ENCODE measurements around the gene ZNF207. TPM values are rescaled to one million over a fixed set of nuclear protein-coding genes. Genes with fewer than 3 reads are reported as not detected.

Gene ZNF207
- total and polyA plus RNA-seq, 2 of the 8 experiments (the other 6 are each of a cell fraction or from before 2014, with no cell fraction given): 268 to 286 TPM

DNA sequence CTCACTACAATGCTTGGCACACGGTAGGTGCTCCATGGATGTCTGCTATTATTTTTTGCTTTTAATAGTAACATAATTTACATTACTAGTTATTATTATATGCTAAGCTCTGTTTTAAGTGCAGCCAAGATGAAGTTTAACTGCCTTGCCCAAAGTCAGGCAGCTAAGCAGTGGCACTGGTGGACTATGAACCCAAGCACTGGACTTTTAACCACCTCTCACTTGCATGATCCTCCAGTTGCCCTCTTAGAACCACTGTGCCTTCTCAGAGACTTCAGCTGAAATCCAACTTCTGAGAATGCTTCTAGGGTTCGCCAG, 1.5 kb upstream of the ZNF207 start (continued):
- TF ChIP-seq, protein P1, sequence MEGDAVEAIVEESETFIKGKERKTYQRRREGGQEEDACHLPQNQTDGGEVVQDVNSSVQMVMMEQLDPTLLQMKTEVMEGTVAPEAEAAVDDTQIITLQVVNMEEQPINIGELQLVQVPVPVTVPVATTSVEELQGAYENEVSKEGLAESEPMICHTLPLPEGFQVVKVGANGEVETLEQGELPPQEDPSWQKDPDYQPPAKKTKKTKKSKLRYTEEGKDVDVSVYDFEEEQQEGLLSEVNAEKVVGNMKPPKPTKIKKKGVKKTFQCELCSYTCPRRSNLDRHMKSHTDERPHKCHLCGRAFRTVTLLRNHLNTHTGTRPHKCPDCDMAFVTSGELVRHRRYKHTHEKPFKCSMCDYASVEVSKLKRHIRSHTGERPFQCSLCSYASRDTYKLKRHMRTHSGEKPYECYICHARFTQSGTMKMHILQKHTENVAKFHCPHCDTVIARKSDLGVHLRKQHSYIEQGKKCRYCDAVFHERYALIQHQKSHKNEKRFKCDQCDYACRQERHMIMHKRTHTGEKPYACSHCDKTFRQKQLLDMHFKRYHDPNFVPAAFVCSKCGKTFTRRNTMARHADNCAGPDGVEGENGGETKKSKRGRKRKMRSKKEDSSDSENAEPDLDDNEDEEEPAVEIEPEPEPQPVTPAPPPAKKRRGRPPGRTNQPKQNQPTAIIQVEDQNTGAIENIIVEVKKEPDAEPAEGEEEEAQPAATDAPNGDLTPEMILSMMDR (IDR thresholded peaks at IDR 0.05; ENCODE audit: control extremely low read depth in 1 of 3, insufficient read depth in 1 of 3, low read depth in 1 of 3, low read length in 3 of 3): no peak
- no peak for TF ChIP-seq JUN (IDR thresholded peaks at IDR 0.05; ENCODE audit: low read depth, low read length)
- no peak for TF ChIP-seq SIN3A (conservative IDR thresholded peaks at IDR 0.05 in 1 of 2, IDR thresholded peaks at IDR 0.05 in 1 of 2; ENCODE audit: low read depth in 1 of 2, low read length in 2 of 2)
- no peak for TF ChIP-seq POU5F1 (IDR thresholded peaks at IDR 0.05; ENCODE audit: low read depth, low read length)
